Activated T-cell treated with anti-CD3 and anti-CD28 coated beads, Interleukin-2, amount 50 U/mL, for 1 hour (primary cell): ENCODE measurements around the gene RBP7.
"Not testable (repeated sequence)": the region's sequence is repeated elsewhere in the genome, so short reads cannot be mapped to it uniquely, and the experiment has no call there.

Experiments used
- DNase-seq: peaks from one replicate; pipeline ENCODE4 v3.0.0-alpha.2; 2020

The RBP7 gene

GRCh38 chr1:9996624-9997582, at the start of gene RBP7:
RBP7 (plus strand) TSS chr1:9997228; CDS start chr1:9997259, 31 bp downstream.
- peak; percentile 24 for DNase-seq

DNA sequence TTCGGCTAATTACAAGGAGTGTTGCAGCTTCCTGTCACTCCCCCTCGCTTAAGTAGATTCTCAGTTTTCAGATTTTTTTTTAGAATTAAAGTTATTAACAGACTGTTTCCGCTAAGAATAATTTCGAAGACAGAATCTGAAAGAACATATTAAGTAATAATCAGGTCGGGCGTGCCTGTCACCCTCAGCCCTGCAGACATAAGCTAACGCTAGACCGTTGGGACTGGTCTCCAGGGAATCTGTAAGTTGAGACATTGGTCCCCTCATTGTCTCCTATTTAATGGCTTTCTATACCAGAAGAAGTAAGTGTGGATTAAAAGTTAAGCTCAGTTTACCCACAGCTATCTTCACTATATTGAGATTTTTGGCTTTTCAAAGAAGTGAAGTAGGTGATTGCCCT, 39.3 kb upstream of the RBP7 start:
- no peak for DNase-seq

DNA sequence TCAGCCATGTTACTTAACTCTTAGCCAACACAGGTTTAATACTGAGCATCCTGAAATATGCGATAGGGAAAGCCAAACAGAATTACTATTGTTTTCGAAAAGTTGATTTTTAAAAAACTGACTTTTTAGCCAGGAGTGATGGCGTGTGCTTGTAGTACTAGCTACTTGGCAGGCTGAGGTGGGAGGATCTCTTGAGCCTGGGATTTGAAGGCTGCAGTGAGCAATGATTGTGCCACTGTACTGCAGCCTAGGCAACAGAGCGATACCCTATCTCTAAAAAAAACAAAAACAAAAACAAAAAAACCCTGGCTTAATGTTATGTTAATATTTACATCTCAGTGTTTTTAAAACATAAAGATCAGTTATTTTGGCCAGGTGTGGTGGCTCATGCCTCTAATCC, 37.0 kb upstream of the RBP7 start:
- no peak for DNase-seq

DNA sequence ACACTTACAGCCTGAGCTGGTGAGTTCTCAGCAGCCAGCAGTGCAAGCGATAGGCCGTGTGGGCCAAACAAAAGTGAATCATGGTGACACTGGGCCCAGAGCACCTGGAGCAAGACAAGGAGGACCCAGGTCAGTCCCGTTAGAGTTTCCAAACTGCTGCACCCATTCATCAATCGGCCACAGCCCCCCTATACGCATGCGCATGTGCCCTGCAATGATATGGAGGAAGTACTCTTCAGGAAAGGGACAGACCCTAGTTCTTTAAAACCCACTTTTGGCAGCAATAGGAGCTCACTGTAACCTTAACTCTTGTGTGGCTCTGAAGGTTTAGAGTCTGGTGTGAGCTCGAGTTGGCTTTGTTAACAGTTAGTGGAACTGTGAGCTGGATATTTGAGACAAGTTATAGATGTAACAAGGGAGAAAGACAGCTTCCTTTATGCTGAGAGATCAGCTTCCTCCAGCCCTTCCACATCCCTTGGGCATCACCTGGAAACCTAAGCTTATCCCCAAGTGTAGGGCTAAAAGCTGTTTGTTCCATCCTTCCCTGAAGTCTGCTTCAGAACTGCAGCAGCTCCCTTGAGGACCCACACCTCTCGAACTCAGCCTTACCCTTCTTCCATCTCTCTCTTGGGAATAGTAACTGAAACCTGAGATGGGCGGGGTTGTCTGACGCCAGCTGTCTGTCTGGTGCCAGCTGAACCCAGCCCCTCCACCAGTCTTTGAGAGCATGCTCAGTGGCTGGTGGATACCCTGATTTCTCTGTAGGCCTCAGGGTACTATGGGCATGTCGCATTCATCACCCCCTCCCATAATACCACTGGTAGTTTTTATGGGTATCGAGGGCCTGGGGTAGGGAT, 36.1 kb upstream of the RBP7 start:
- no peak for DNase-seq

DNA sequence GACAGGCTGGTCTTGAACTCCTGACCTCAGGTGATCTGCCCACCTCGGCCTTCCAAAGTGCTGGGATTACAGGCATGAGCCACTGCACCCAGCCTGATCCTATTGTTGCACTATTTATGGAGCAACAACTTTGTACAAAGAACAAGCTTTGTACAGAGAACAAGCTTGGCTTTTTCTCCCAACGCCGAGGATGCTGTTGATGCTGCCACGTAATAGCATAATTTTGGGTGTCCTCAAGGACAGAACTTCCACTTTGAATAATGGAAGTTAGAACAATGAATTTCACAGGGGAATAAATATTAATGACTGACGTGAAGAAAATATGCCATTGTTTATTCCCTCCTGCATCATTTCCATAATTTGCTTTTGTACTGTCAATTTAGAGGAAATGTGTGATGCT, 12.8 kb upstream of the RBP7 start:
- DNase-seq: no peak

- no peak for DNase-seq
Measured at GRCh38 chr1:9985001-9985400, 12.0 kb upstream of the RBP7 start.

DNA sequence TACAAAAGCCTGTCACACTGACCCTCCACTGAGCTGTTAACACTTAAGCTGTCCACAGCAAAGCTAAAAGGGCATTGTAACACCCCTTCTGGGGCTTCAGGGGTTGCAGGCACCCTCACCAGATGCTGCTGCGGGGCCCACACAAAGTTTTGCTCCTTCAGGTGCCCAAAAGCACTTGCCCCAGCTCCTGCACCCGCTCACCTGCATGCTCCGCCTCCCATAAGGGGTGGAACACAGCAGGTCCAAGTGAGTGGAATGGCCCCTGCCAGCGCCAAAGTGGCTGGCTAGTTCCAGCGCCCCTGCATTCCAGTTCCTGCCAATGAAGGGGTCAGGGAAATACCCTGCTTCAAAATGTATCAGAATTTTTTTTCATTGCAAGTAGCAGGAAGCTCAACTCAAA, 7.3 kb upstream of the RBP7 start:
- DNase-seq: no peak

GRCh38 chr1:9990944-9991343, 6.1 kb upstream of the RBP7 start:
- DNase-seq: no peak

GRCh38 chr1:9992910-9993309, 4.1 kb upstream of the RBP7 start:
- no peak for DNase-seq

DNA sequence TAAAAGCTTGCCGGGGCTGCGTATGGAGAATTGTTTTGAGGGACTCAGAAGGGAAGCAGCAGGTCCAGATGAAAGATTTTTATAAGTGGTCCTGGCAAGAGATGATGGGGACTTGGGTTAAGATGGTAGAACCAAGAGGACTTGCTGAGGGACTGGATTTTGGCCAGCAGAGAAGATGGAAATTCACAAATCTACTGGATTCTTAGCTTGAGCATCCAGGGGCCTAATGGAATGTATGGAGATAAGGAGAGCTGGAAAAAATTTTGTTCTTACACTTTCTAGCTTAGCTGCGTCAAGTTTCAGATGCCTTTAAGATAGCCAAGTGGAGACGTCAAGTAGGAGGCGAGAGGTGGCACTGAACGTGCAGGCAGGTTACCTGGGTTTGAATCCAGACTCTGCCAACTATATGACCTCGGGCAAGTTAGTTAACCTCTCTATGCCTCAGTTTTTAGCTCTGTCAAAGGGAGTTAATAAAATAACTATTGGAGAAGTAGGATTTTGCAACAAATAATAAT, 3.4 kb upstream of the RBP7 start:
- DNase-seq: no peak

DNA sequence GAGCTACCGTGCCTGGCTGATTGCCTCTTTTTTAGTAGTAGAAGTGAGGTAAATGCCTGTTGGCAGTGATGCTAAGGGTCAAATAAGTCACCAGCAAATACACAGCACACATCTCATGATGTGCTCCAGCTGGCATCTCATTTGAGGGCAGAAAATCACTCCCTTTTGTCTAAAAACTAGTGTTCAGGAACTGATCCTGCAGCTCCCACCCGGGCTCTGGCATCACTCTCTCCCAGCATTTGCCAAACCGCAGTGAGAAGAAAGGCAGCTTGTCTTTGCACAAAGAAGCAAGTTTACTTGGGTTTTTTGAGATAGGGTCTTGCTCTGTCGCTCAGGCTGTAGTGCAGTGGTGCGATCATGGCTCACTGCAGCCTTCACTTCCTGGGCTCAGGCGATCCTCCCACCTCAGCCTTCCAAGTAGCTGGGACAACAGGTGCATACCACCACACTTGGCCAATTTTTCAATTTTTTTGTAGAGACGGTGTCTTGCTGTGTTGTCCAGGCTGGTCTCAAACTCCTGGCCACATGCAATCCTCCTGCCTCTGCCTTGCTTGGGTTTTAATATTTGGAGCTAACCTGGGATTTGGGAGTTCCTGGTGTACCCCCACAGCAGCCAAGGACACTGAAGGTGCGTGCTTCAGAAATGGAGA, 4.1 kb downstream of the RBP7 start:
- DNase-seq: no peak

GRCh38 chr1:10005248-10005647, 8.2 kb downstream of the RBP7 start:
- DNase-seq: not testable (repeated sequence)

GRCh38 chr1:10007169-10007568, 10.1 kb downstream of the RBP7 start:
- no peak for DNase-seq

DNA sequence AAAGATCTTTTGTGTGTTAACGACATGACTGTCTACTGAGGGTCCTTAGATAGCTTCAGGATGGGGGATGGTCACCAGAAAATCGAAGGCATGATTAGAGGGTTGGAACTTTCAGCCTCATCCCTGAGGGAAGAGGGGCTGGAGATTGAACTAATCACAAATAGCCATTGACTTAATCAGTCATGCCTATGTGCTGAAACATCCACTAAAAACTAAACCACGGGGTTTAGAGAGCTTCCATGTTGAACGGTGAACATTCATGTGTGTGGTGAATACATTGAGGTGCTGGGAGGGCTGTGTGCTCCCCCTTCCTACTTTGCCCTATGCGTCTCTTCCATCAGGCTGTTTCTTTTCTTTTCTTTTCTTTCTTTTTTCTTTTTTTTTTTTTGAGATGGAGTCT, 17.0 kb downstream of the RBP7 start:
- DNase-seq: no peak

GRCh38 chr1:10019561-10019960, 22.5 kb downstream of the RBP7 start:
- no peak for DNase-seq

GRCh38 chr1:10020086-10020485, 23.1 kb downstream of the RBP7 start:
- no peak for DNase-seq

DNA sequence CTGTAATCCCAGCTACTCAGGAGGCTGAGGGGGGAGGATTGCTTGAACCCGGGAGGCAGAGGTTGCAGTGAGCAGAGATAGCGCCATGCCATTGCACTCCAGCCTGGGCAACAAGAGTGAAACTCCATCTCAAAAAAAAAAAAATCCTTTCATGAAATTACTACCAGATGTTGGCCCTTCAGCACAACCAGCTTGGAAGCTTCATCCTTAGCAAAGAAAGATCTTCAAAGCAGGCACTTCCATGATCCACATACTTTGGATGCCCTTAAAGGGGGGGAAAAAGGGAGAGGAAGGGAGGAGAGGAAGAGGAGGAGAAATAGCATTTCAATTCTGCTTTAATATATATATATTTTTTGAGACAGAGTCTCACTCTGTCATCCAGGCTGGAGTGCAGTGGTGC, 23.6 kb downstream of the RBP7 start:
- not testable (repeated sequence) for DNase-seq

GRCh38 chr1:10021992-10022391, 25.0 kb downstream of the RBP7 start:
- not testable (repeated sequence) for DNase-seq

DNA sequence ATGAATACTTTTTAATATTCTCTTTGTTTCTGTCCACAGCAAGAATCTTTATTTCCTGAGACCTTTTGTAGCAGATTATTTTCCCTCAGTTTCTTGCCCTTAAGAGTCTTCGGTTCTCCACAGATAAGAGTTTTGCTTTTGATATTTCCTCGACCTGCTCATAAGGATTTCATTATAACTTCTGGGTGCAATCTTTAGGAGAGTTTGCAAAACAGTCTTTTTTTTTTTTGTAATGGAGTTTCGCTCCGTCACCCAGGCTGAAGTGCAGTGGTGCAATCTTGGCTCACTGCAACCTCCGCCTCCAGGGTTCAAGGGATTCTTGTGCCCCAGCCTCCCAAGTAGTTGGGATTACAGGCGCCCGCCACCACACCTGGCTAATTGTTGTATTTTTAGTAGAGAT, 25.6 kb downstream of the RBP7 start:
- DNase-seq: no peak

- DNase-seq: no peak
Measured at GRCh38 chr1:10025354-10025753, 28.3 kb downstream of the RBP7 start.

GRCh38 chr1:10027027-10027426, 30.0 kb downstream of the RBP7 start:
- no peak for DNase-seq

DNA sequence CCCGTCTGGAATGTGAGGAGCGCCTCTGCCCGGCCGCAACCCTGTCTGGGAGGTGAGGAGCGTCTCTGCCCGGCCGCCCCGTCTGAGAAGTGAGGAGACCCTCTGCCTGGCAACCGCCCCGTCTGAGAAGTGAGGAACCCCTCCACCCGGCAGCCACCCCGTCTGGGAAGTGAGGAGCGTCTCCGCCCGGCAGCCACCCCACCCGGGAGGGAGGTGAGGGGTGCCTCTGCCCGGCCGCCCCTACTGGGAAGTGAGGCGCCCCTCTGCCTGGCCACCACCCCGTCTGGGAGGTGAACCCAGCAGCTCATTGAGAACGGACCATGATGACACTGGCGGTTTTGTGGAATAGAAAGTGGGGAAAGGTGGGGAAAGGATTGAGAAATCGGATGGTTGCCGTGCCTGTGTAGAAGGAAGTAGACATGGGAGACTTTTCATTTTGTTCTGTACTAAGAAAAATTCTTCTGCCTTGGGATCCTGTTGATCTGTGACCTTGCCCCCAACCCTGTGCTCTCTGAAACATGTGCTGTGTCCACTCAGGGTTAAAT, 32.0 kb downstream of the RBP7 start:
- DNase-seq: not testable (repeated sequence)

- no peak for DNase-seq
Measured at GRCh38 chr1:10031461-10031860, 34.4 kb downstream of the RBP7 start.
